GM18858 (cell line): ENCODE measurements around the gene TSPAN5.
A peak's percentile ranks its signal among the peaks of the same experiment; 100 is the strongest.

ENCODE experiments used
- ATAC-seq: cut with Tn5 transposase; IDR thresholded peaks from one replicate; pipeline ENCODE4 v1.9.1; 2021; ENCODE audit not compliant: unreplicated experiment

The TSPAN5 gene

GRCh38 chr4:98522062-98522461, 136.3 kb downstream of the TSPAN5 start:
- ATAC-seq, result no peak

- ATAC-seq, result no peak
These were observed 136.9 kb downstream of the TSPAN5 start for GRCh38 chr4:98521486-98521885.

GRCh38 chr4:98519268-98519977, 139.0 kb downstream of the TSPAN5 start:
- no peak for ATAC-seq

- ATAC-seq, result peak; percentile 94
These were observed 139.7 kb downstream of the TSPAN5 start for GRCh38 chr4:98518559-98519267.

GRCh38 chr4:98517218-98518021, 141.0 kb downstream of the TSPAN5 start:
- no peak for ATAC-seq

GRCh38 chr4:98516441-98517217, 141.8 kb downstream of the TSPAN5 start:
- ATAC-seq, result no peak

GRCh38 chr4:98516042-98516440, 142.4 kb downstream of the TSPAN5 start:
- ATAC-seq, result no peak

- ATAC-seq, result no peak
These were observed 143.0 kb downstream of the TSPAN5 start for GRCh38 chr4:98515470-98515809.

GRCh38 chr4:98514741-98515469, 143.5 kb downstream of the TSPAN5 start:
- no peak for ATAC-seq

- no peak for ATAC-seq
These were observed 145.5 kb downstream of the TSPAN5 start for GRCh38 chr4:98512918-98513317.

GRCh38 chr4:98510757-98511517, 147.5 kb downstream of the TSPAN5 start:
- no peak for ATAC-seq

GRCh38 chr4:98510340-98510739, 148.1 kb downstream of the TSPAN5 start:
- no peak for ATAC-seq

GRCh38 chr4:98509721-98510120, 148.7 kb downstream of the TSPAN5 start:
- no peak for ATAC-seq

GRCh38 chr4:98508829-98509598, 149.4 kb downstream of the TSPAN5 start:
- ATAC-seq, result no peak

GRCh38 chr4:98508248-98508647, 150.2 kb downstream of the TSPAN5 start:
- ATAC-seq, result no peak

- ATAC-seq, result no peak
These were observed 151.1 kb downstream of the TSPAN5 start for GRCh38 chr4:98507299-98507698.

- no peak for ATAC-seq
These were observed 151.8 kb downstream of the TSPAN5 start for GRCh38 chr4:98506462-98507132.

- no peak for ATAC-seq
These were observed 152.4 kb downstream of the TSPAN5 start for GRCh38 chr4:98505992-98506391.
